ENCODE results near the gene GPHN. TPM values are rescaled to one million over a fixed set of nuclear protein-coding genes. Genes with fewer than 3 reads are reported as not detected.
A peak's percentile ranks its signal among the peaks of the same experiment; 100 is the strongest.

Gene GPHN
- polyA plus RNA-seq, 1 of the 3 experiments (the other 2 are of a cell fraction) = 6.9 TPM

GRCh38 chr14:67192366-67192765 lies 684.4 kb downstream of the GPHN start (continued):
- TF ChIP-seq SIN3A (IDR thresholded peaks at IDR 0.05; ENCODE audit: borderline replicate concordance, low read depth, low read length) (no peak), POLR2AphosphoS5 (IDR thresholded peaks at IDR 0.05; ENCODE audit: low read depth, low read length) (no peak)

DNA sequence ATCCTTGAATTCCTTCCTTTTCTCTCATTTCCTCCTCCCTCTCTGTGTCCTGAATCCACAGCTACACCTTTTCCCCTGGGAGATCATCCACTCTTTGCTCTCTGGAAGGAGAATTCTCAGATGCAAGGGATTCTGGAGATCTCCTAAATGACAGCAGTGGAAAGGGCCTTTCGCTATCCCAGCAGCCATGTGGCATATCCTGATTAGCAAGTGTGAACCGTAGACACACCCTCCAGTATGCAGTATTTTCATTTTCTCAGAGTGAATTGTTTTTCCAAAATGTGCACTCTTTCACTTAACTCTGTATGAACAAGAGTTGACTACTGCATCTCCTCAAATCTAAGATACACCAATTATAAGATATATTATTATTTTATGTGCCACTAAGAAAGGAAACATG lies 687.3 kb downstream of the GPHN start:
- no peak for TF ChIP-seq RXRA (IDR thresholded peaks at IDR 0.05; ENCODE audit: borderline replicate concordance, low read depth)
- TF ChIP-seq, protein P1, sequence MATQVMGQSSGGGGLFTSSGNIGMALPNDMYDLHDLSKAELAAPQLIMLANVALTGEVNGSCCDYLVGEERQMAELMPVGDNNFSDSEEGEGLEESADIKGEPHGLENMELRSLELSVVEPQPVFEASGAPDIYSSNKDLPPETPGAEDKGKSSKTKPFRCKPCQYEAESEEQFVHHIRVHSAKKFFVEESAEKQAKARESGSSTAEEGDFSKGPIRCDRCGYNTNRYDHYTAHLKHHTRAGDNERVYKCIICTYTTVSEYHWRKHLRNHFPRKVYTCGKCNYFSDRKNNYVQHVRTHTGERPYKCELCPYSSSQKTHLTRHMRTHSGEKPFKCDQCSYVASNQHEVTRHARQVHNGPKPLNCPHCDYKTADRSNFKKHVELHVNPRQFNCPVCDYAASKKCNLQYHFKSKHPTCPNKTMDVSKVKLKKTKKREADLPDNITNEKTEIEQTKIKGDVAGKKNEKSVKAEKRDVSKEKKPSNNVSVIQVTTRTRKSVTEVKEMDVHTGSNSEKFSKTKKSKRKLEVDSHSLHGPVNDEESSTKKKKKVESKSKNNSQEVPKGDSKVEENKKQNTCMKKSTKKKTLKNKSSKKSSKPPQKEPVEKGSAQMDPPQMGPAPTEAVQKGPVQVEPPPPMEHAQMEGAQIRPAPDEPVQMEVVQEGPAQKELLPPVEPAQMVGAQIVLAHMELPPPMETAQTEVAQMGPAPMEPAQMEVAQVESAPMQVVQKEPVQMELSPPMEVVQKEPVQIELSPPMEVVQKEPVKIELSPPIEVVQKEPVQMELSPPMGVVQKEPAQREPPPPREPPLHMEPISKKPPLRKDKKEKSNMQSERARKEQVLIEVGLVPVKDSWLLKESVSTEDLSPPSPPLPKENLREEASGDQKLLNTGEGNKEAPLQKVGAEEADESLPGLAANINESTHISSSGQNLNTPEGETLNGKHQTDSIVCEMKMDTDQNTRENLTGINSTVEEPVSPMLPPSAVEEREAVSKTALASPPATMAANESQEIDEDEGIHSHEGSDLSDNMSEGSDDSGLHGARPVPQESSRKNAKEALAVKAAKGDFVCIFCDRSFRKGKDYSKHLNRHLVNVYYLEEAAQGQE (IDR thresholded peaks at IDR 0.05; ENCODE audit: low read depth, low read length) = no peak
- no peak for TF ChIP-seq GABPA (IDR thresholded peaks at IDR 0.05; ENCODE audit: low read depth)
- TF ChIP-seq FOXM1 (IDR thresholded peaks at IDR 0.05; ENCODE audit: low read depth) = no peak
- no peak for TF ChIP-seq POLR2AphosphoS5 (IDR thresholded peaks at IDR 0.05; ENCODE audit: low read depth, low read length)
- no peak for TF ChIP-seq GATA2 (CRISPR knock-in tag; IDR thresholded peaks at IDR 0.05)
- no peak for TF ChIP-seq FOSL2 (IDR thresholded peaks at IDR 0.05; ENCODE audit: borderline replicate concordance, low read depth)
- no peak for TF ChIP-seq SIN3A (IDR thresholded peaks at IDR 0.05; ENCODE audit: borderline replicate concordance, low read depth, low read length)
- TF ChIP-seq MEF2A (IDR thresholded peaks at IDR 0.05; ENCODE audit: borderline replicate concordance, low read depth) = no peak
- no peak for TF ChIP-seq TCF12 (IDR thresholded peaks at IDR 0.05)
- TF ChIP-seq, protein P2, sequence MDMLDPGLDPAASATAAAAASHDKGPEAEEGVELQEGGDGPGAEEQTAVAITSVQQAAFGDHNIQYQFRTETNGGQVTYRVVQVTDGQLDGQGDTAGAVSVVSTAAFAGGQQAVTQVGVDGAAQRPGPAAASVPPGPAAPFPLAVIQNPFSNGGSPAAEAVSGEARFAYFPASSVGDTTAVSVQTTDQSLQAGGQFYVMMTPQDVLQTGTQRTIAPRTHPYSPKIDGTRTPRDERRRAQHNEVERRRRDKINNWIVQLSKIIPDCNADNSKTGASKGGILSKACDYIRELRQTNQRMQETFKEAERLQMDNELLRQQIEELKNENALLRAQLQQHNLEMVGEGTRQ (IDR thresholded peaks at IDR 0.05; ENCODE audit: borderline replicate concordance, low read depth, low read length) = no peak
- no peak for TF ChIP-seq ZBTB33 (IDR thresholded peaks at IDR 0.05; ENCODE audit: borderline replicate concordance, low read depth)
- no peak for TF ChIP-seq RFX5 (IDR thresholded peaks at IDR 0.05; ENCODE audit: low read length)
- TF ChIP-seq RCOR1 (IDR thresholded peaks at IDR 0.05; ENCODE audit: low read length) = no peak
- no peak for TF ChIP-seq NRF1 (IDR thresholded peaks at IDR 0.05; ENCODE audit: low read depth, low read length)
- no peaks in the 10 kb centered on the region for H3K9me3 ChIP-seq
- ChIA-PET POLR2A (no interaction called here), CTCF (interaction anchor here (0.8 kb wide), 1 partner anchor 29 kb away, joined by 4 read pairs; no protein-coding TSS in a partner anchor)
- no peaks in the 10 kb centered on the region for H3K36me3 ChIP-seq (replicated peaks in 1 of 2; ENCODE audit: control insufficient read depth in 1 of 2, insufficient read depth in 2 of 2, low read length in 1 of 2)
- H4K20me1 ChIP-seq (ENCODE audit: insufficient read depth) = no peaks in the 10 kb centered on the region
- no peak overlapping the region for H3K4me2 ChIP-seq
- H3K4me1 ChIP-seq (ENCODE audit: control insufficient read depth in 1 of 2, insufficient read depth in 2 of 2, low read depth in 1 of 2, low read length in 1 of 2) = 0 out of 4 replicates have a peak, but pooled peaks cover 0 to 7% of the 10 kb centered on the region in 2 experiments
- no peak overlapping the region for H3K4me3 ChIP-seq (ENCODE audit: low read depth in 2 of 2, low read length in 1 of 2)
- H3K9ac ChIP-seq = no peak overlapping the region
- no peak overlapping the region for H3K27ac ChIP-seq (ENCODE audit: low read depth in 2 of 2, low read length in 1 of 2)
- H3K27me3 ChIP-seq (ENCODE audit: insufficient read depth) = no peaks in the 10 kb centered on the region
- no peaks in the 10 kb centered on the region for H3K79me2 ChIP-seq (ENCODE audit: insufficient read depth)
- no peak for DNase-seq
- no peaks in the 10 kb centered on the region for H3K9me2 ChIP-seq
- no peaks in the 10 kb centered on the region for H3F3A ChIP-seq (replicated peaks; ENCODE audit: insufficient read depth)
- peak overlapping the region; percentile 51; the same call in 1 of the 2 replicates for H2AFZ ChIP-seq (ENCODE audit: low read depth)
- 91% methylated on average over 2 of the region's 2 CpGs for WGBS (ENCODE audit: low lambda C conversion rate)

All from SK-N-SH (cell line).